Activated T-cell treated with anti-CD3 and anti-CD28 coated beads for 24 hours (primary cell): ENCODE data around the gene PNLIPRP1.

ENCODE experiments used
- DNase-seq: peaks from one replicate; pipeline ENCODE4 v3.0.0-alpha.2; 2020; ENCODE audit warnings: low read depth

PNLIPRP1 gene

DNA sequence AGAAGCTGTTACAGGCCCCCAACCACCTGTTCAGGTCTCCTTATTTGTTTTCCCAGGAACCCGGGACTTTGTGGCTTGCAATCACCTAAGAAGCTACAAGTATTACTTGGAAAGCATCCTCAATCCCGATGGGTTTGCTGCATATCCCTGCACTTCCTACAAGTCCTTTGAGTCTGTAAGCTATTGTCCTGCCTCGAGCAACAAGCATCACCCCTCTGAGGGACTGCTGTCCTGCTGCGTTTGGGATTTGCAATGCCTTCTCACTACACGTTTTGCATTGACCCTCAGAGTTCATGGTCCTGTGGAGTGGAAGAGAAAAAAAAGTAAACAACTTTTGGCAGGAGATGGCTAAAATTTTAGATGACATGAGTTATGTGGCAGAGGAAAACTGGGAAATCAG lies 9.2 kb downstream of the PNLIPRP1 start:
- DNase-seq: no peak

DNA sequence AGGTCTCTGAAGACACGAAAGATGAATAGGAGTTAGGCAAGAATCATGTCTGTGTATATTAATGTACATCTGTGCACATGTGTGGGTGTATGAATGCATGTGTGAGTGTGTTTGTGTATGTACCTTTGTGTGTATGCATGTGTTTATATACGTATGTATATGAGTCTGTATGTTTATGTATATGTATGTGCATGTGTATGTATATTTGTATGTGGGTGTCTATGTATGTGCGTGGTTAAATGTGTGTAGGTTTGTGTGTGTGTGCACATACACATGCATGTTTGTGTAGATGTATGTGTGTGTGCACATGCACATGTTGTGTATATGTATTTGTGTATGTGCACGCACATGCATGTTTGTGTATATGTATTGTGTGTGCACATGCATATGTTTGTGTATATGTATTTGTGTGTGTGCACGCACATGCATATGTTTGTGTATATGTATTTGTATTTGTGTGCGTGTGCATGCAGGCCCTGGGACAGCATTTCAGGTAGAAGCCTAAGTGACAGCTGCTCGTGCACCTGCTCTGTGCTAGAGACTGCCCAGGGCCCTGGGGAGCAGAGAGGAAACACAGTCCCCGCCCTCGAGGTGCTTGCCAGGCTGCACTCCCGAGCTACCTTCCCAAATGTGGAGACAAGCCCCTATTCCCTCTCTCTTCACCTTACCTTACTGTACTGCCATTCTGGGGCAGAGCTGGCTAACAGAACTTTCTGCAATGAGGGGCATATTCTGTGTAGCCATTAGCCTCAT lies 12.1 kb downstream of the PNLIPRP1 start:
- DNase-seq: no peak

DNA sequence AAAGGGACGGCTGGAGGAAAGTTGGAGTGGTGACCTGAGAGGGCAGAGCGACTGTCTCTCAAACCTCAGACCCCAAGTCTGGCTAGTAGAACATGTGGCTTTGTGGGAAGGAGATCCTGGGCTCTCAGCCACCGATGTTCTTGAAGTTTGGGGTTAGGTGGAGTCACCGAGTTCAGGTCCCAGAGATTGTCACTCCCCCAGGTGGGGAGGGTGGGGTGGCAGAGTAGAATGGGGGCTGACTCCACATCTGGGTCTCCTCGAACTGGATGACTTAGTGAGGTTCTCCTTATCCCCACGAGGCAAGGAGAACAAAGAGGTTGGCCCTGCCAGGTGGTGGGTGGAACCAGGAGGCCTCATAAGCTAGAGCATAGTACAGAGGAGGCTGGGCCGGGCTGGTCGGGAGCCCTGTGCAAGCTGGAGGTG lies 15.3 kb downstream of the PNLIPRP1 start:
- no peak for DNase-seq

DNA sequence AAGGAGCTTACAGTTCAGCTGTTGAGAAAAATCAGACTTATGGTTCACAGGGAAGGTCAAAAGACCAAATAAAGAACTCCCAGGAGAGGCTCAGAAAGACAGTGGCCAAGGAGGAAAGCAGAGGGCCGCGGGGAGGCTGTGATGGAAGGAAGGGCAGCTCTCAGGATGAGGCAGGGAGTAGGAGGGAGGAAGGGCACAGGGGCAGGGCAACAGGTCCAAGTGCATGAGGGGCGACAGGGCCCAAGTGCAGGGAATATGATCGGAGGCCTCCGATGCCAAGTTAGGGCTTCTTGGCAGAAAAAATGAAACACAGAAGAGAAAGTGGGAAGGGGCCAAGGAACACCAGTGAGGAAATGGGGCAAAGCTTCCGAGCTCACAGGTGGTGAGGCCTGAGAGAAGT lies 16.6 kb downstream of the PNLIPRP1 start:
- no peak for DNase-seq

DNA sequence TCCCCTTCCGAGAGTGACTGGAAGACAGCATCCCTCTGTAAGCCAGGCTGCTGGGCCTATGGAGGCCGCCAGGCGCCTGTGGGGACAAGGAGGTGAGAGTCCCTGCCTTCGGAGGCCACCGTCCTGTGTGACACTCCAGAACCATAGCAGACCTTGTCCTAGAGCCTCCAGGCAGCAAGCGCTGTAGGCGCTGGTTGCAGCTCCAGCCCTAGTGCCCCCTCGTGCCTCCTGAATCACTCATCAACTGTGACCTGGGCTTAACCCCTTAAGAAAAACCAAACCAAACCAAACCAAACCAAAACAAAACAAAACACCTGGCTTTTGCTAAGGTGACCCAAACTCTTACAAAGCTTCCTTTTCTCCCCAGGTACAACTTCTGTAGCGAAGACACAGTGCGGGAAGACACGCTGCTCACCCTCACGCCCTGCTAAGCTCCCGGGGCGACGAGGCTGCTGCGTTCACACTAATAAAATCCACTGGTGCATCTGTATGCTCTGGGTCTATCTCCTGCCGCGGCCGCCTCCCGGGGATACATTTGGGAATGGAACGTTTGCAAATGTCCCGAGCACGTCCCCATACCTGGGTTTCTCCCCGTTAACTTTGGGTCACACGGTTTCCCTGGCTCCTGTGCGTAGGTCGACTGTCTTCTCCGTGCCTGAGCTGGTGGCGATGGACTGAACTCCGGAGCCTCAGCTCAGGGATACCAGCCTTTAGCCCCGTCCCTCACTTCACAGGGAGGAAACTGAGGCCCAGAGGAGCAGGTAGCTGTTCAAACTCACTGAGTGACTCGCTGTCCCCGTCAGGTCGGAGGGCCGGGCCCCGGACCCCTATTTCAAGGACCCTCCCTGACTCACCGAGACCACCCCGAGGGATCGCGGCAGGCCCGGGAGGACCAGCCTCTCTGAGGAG lies 18.2 kb downstream of the PNLIPRP1 start:
- DNase-seq: no peak

DNA sequence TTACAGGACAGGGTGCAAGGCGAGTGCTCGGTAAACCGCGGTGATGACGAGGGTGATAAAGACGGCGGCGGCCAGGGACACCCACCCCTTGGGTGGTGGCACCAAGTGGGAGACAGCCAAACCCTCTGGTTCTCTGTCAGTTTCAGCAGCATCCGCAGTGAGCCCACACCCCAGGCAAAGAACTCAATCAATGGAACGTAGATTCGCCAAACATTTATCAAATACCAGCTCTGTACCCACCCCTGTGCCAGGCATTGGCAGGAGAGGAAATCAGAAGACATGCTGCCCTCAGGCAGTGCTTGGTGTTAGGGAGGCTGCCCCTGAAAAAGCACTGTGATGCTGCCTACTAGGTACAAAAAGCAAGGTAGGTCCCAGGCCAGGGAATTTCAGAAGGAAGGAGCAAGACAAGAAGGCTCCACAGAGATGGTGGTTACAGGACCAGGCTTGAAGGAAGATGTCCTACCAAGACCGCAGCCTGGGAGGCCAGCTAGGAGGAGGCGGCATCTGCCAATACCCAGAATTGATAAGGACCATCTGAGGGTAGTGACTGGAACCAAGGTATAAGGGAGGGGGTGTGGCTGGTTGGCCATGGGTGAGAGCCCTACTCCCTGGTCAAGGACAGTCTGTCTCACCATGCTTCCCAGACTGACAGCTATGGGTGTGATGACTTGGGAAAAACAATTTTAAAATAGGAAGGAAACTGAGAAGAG lies 19.8 kb downstream of the PNLIPRP1 start:
- no peak for DNase-seq

DNA sequence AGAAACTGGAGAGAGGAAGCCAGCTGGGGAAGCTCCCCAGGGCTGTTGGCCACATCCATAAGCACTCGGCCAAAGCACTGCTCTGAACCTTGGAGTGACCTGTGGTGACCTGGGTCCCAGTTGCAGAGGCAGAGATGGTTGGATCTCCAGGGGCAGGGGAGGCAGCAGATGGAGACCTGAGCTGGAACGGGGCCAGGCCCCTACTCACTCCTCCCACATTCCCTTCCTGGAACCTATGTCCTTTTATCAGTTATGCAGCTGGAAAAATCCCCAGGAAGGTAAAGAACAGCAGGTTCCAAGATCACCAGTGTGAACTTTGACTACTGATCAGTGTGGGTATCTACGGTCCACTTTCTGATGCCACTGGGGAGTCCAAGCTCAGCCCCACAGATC lies 20.4 kb downstream of the PNLIPRP1 start:
- no peak for DNase-seq

DNA sequence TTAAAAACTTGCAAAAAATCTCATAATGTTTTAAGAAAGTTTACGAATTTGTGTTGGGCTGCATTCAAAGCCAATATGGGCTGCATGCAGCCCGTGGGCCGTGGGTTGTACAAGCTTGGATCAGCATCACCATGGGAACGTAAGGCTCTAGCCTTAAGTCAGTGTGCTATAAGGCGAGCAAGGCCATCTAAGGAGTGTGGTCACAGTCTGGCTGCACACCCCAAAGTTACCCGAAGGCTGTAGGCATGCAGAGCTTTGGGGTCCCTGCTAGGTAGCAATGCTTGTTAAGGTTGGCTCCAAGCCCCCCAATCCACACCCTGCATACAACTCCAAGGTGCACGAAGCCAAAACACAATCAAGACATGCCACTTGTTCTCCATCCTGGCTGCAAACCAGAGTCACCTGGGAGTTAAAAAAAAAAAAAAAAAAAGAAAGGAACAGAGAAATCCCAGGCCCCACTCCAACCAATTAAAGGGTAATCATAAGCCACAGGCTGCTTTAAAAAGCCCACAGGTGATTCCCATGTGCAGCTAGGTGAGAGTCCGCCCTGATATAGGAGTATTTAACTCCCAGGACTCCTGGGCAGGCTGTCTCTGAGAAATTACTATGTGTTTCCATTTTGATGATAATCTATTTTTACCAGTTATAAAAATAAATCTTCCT lies 21.5 kb downstream of the PNLIPRP1 start:
- no peak for DNase-seq

DNA sequence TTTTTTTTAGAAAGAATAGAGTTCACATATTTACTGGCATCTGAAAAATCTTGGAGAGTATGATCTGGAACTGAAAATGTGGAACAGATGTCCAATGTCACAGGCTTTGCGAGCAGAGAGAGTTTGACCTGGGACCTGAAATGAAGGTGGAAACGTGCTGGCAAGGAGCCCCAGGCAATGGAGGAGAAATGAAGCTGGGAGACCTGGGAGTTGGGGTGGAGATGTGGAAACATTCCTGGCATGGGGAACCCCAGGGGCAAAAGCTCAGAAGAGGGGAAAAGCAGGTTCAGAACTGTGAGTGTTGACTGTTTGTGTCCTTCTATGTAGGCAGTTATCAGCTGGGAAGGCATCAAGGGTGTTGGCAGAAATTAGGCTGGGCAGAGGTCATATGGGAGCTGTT lies 22.7 kb downstream of the PNLIPRP1 start:
- no peak for DNase-seq

DNA sequence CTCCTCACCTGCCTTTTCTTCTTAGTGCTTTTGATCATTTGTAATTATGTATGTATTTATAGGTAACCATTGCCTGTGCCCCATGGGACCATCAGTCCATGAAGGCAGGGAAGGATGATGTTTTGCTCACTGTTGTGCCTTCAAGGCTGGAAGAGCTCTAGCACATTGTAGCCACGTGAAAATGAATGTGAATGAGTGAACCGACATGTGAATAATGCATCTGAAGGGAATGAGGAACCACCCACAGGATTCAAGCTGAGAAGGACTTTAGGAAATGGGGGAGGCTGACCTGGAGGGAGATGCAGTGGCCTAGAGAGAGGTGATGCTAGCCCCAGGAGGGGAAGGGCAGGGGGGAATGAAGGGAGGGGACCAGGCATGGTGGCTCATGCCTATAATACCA lies 24.0 kb downstream of the PNLIPRP1 start:
- DNase-seq: no peak

DNA sequence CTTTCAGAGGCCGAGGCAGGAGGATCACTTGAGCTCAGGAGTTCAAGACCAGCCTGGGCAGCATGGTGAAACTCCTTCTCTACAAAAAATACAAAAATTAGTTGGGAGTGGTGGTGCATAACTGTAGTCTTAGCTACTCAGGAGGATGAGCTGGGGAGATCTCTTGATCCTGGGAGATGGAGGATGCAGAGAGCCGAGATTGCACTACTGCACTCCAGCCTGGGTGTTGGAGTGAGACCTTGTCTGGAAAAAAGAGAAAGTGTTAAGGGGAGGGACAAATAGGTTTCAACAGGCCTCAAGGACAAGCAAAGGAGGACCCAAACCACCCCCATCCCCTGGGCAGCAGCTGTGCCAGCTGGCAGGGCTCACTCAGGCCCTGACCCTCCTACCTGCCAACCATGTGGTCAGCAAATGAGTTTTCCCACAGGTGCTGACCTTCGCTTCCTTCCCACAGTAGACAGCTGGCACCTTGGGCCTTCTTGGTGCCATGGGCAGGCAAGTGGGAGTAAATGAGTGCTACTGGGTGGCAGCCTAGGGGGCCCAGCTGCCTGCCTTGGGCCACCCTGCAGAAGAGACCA lies 24.5 kb downstream of the PNLIPRP1 start:
- no peak for DNase-seq

DNA sequence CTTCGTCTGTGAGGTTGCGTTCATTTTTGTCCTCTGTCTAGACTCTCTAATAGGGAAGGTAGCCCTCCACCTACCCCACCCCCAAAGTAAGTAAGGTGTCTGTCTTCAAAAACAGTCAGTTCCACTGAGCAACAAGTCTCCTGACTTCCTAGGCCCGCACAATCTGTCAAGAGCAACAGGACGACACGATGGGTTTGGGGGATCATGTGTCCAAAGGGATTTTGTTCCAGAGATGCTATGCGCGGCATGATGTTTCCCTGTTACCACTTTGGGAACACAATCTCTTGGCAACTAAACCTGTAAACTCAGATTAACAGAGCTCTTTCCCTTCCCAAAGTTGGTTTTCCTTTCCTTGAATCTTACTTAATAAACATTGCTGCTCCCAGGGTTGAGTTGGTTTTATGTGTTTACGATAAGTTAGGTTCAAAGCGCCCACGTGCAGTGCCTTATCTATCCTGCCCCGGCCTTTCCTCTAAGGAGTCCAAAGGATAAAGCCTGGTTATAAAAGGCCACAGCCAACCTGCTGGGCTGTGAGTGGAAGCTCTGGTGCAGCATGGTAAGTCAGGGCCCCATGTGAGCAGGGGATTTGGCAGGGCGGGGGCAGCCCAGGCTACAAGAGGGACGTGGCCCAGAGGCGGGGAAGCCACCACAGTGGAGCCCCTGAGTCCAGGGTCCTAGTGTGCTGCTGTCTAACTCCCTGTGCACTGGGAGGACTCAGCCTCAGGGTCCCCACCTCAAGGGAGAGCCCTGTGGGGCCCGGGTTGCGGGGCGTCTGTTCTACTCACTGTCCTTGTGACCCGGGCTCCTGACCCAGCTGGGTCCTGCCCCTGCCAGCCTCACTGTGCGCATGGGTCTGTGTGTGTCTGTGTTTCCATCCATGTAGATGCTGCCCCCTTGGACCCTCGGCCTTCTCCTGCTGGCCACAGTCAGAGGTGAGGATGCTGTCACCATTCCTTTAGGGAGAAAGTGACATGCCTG lies 30.0 kb downstream of the PNLIPRP1 start, which contains the start of gene PNLIPRP2:
PNLIPRP2 (plus strand) TSS at position 531 of the 978 bp plus-strand sequence.
- DNase-seq: no peak

DNA sequence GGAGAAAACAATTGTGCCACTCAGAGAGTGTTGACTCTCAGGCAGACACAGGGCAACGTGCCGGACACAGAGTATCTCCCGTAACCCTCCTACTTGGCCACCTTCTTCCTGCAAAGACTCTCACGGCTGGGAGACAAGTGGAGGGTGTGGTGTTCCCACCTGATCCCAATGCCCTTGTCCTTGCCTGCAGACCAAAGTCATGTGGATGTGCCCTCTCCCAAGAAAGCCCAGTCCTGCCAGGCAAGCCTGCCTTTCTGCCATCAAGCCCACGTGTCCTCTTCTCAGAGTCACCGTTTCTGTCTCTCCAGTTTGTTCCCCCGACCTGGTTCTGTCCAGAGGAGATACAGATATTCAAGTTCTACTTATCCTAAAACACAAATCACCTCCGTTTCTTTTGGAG lies 30.7 kb downstream of the PNLIPRP1 start:
- no peak for DNase-seq

DNA sequence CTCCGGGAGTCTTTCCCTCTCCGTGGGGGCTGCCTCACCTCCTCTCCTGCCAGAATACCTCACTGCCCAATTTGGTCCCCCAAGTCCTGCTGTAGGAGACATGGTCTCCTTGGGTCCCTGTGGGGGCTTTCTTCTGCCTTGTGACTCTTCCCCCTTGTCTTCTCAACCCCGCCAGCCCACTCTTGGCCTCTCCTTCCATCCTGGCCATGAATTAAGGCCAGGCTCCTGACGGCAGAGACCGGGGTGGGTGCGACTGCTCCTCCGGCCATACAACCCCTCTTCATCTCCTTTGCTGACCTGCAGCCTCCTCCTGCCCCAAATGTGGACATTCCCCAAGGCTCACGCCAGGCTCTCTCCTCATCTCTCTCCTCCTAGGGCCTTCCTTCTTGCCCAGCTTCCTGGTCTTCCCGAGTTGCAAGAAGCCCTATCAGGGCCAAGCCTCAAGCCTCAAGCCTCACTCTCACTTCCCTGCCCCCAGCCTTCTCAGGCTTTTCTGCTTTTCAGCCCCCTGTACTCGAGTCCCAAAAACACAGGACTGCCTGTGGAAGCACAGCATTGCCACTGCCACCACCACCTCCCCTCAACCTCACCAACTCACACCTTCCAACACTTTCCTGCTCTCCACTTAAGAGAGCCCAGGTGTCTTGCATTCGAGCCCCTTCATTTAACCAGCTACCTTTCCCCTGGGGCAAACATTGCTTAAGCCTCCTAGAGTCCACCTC lies 31.3 kb downstream of the PNLIPRP1 start:
- no peak for DNase-seq

DNA sequence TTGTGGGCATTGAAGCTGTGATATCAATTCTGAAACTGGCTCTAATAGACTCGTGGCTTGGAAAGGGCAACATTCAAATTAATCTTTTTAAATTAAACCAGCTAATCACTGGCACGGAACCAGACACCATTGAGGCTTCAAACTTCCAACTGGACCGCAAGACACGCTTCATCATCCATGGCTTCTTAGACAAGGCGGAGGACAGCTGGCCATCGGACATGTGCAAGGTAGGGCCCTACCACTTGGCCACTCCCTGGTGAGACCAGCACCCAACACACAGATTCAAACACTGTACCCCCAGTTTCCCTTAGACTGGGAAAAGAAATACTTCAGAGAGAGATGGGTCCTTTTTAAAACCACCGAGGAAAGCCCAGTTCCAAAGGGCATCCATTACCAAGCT lies 35.1 kb downstream of the PNLIPRP1 start:
- no peak for DNase-seq

DNA sequence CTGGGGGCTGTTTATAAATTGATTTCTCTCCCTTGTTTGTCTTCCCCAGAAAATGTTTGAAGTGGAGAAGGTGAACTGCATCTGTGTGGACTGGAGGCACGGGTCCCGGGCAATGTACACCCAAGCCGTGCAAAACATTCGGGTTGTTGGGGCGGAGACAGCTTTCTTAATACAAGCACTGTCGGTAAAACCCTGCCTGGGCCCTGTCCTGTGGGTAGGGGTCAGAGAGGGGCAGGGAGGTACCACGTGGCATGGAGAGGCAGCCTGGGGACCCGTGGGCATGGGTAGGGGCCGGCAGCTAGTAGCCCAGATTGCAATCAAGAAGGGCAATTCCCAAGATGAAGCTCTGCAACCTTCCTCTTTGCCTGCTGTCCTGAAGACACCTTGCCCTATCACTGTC lies 36.1 kb downstream of the PNLIPRP1 start:
- DNase-seq: no peak

DNA sequence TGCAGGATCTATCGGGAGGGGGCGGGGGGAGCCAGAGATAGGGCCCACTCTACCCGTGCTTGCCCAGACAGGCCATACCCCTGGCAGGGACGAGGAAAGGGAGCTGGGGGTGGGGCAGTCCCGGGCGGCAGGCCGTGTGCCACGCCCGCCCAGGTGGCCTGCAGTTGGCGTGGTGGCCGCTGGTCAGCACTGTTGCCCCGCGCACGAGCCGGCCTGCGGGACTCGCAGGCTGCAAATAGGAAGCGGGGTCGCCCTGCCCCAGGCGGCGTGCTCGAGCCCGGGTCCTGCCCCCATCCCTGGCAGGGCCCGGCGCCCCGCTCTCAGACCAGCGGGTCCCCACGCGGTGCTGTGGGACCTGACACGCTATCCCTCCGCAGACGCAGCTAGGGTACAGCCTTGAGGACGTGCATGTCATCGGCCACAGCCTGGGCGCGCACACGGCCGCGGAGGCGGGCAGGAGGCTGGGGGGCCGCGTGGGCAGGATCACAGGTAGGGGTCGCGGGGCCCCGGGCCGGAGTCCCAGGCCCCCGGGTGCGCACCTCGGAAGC lies 36.7 kb downstream of the PNLIPRP1 start:
- no peak for DNase-seq

DNA sequence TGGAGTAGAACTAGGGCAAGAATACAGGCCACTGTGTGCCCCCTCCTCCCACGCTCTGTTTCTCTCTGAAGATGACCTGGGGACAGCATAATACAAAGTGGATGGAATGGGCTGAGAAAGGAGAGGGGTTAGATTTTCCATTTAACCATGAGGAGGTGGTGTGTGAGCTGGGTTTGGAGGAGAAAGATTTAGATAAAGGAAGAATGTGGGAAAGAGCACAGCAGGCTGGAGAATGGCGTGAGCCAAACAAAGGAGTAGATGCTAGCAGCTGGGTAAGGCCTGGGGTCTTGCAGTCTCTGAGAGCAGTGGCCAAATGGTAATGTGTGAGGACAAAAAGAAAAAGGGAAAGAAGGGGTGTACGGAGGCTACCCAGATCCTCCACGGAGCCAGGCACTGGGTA lies 38.6 kb downstream of the PNLIPRP1 start:
- DNase-seq: no peak

DNA sequence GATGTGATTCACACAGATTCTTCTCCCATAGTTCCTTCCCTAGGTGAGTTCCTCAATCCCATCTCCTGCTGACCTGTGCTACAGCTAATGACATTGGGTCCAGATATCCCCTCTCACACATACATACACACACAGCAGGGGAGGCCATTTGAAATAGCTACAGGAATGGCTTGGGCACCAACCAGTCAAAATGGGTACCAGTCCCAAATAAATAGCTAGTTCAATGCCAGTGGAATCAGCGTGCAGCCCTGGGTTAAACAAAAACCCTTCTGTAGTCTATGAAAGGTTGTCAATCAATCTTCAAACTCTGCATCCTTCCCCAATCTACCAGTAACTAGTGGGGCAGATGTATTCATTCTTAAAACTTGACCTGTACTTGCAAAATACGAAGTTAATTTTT lies 39.3 kb downstream of the PNLIPRP1 start:
- no peak for DNase-seq
